ENCODE measurements around the gene CD46. TPM values are rescaled to one million over a fixed set of nuclear protein-coding genes. Genes with fewer than 3 reads are reported as not detected.
A peak's percentile ranks its signal among the peaks of the same experiment; 100 is the strongest.
"Not testable (repeated sequence)": the region's sequence is repeated elsewhere in the genome, so short reads cannot be mapped to it uniquely, and the experiment has no call there.

Gene CD46
- total RNA-seq, 1 experiment from 2014 or later, result 86.4 TPM

DNA sequence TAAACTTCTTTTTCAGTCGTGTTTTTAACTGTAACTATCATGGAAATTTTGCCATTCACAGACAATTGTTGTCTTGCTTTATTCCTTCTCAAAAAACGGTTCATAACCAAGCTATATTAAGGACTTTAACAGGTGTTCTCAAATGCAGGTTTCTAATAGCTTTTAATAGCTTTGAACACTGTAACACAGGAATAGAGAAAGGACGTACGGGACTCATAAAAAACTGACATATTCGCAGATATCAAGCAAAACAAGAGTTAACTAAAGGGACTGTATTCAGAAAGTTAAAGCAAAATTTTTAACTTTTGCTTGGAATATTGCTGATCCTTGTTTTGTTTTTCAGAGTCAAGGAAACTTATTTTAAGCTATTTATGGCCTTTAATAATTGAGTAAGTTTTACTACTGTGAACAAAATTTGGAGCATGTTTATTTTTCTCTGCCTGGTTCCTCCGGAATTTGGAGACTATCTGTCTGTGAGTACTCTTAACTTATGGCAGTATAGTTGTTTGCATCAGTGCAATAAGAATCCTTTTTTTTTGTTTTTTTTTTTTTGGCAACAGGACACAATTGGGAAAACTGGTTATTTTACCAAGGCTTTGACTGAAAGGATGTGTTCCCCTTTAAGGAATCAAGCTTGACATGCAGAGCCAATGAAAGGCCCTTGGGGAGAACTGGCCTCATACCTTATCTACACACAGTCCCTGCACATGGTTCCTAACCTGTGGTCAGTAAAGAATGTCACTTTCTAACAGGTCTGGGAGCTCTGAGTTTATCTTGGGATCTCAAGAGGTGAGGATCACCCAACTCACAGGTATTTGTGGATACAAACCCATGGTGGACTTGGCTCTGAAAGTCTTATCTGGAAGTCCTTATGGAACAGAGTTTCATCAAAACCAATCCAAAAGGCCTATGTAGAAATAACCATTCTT lies 5.8 kb upstream of the CD46 start:
- no peaks in the 10 kb centered on the region for H3K9me3 ChIP-seq
- H3K36me3 ChIP-seq, result no peaks in the 10 kb centered on the region
- DNase-seq, result no peak
- H3K4me3 ChIP-seq, result no peak overlapping the region
- no peaks in the 10 kb centered on the region for H3K27me3 ChIP-seq

DNA sequence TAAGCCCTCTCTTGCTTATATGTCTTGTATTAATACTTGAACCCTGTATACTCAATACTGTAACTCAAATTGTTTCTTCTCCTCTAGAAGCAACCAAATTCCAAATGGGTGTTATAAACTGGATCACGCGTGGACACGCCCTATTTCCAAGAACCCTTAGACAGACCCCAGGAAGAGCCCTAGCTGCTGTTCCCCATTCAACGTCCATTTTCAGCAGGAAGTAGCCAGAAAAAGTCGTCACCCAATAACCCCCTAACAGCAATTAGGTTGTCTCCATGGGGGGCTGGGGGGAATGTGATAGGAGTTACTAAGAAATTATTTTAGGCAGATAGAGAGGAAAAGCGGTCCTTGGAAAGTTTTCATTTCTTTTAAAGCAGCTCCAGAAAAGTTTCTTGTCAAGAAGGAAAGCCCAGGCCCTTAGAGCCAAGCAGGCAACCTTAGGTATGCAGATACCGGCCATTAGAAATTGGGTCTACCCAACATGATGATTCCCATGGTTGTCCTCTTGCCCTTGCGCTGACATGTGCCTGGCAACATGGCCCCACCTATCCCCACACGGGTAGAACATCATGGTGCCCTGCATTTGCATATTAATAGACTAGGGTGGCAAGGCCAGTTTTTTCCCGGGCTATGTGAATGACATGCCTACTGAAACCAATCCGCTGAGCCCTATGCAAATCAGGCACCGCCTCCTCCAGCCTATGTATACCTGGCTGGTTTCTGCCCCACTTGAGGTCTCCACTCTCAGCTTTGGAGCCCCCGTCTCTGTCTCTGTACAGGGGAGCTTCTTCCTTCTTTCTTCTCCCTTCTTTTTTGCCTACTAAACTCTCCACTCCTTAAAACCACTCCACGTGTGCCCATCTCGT lies 4.0 kb upstream of the CD46 start:
- H3K36me3 ChIP-seq, result no peaks in the 10 kb centered on the region
- no peak for DNase-seq
- H3K27me3 ChIP-seq, result no peaks in the 10 kb centered on the region
- no peak overlapping the region for H3K4me3 ChIP-seq
- no peaks in the 10 kb centered on the region for H3K9me3 ChIP-seq

DNA sequence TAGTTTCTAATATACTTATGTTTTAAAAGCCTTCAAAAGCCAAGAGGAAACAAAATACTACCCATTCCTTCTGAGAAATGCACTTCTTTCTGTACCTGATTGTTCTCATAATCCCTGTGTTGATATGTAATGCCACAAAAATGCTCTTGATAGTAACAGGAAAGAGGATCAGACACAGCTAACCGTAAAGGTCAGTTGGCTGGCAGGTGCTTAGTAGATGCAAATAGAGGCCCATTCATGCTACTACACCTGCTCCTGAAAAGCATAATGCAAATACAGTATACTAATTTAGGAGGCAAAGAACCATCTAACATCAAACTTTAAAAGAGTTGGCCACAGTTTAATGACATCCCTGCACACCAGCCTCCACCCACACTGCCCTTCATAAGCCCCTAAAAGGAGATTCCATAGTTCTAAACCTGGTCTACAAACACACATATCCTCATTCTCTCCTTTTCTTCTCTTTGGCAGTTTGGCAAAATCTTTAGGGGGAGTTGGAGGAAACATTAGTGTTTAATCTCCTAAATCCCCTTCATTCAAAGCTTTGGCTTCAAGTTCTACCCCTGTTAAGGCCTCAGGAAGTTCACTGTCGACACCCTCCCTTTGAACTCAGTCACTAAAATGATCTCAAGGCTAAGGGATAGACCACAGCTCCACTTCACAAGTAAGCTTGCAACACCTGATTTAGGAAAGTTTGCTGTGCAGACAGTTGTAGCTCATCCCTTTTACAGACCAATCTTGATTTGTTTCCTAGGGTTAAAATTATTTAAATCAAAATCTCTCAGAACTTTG lies 2.9 kb upstream of the CD46 start:
- Histone ChIP-seq H3K36me3 (no peaks in the 10 kb centered on the region), H3K27me3 (no peaks in the 10 kb centered on the region), H3K4me3 (no peak overlapping the region), H3K9me3 (no peaks in the 10 kb centered on the region)
- no peak for DNase-seq

DNA sequence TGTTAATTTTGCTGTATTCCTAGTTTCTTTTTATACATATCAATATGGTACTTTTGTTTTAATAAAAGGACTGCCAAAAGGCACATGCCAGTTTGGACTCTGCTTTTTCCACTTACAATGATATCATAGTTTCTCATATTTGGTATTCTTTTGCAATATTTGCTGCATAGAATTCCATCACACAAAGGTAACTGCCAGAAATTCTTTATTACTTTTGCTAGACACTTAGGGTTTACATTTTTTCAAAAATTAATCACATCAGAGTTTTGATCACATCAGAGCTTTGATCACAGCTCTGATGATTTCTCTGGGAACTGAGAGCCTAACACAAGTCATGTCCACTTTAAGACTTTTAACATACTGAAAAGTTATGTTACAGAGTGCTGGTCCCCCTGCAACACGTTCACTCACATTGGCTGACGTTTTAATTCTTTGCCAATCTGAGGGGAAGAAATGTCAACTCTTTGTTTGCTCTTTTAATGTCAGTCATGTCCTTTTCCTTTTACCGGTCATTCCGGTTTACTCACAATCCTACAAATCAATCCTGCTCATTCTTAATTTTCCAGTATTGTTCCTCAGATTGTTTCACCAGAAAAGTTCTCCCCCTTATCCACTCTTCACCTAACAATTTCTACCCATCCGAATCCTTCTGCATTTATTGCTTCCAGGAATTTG lies 1.1 kb upstream of the CD46 start:
- DNase-seq, result no peak
- peak overlapping the region; percentile 80 for H3K4me3 ChIP-seq
- H3K36me3 ChIP-seq, result no peaks in the 10 kb centered on the region
- no peaks in the 10 kb centered on the region for H3K27me3 ChIP-seq
- H3K9me3 ChIP-seq, result no peaks in the 10 kb centered on the region

DNA sequence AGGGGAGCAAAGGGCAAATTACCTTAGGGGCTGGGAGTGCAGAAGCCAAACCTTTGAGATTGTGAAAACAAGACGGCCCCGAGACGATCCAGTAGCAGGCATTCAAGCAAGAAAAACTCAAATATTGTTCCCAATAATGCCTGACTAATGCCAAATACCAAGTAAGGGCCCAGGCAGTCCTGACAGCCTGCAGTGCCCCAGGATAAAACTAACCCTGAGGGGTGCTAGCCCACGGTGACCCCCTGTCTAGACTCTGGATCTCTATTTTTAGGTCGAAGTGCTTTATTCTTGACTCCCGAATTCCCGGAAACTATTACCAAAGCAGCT lies 428 bp upstream of the CD46 start:
- DNase-seq, H3K36me3 ChIP-seq, H3K27me3 ChIP-seq, H3K9me3 ChIP-seq: not testable (repeated sequence)
- peak overlapping the region; percentile 80 for H3K4me3 ChIP-seq

DNA sequence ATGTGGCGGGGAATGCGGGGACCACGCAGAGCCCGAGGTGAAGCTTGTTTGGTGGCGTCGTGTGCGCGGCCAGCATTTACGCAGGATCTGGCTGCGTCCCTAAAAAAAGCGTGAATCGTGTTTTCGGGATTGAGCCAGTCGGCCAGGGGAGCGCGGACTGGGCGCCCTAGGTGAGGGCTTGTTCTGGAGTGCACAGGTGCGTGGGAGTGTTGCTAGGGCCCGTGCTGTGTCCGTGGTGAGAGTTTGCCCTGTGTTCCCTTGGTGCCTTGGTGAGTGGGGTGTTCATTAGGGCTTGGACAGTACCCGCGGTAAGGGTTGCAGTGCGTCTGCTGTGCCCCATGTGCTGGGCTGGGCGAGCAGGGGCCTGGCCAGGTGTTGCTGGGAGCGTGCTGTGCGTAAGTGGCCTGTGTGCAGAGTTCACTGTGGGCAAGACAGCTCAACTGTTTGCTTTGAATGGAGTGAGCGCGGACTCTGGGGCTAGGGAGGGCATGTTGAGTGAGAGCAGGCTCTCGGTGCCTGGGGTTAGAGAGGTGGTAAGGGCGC lies 673 bp downstream of the CD46 start:
- Histone ChIP-seq H3K27me3 (no peaks in the 10 kb centered on the region), H3K36me3 (peaks cover 12% of the 10 kb centered on the region), H3K4me3 (peak overlapping the region; percentile 80), H3K9me3 (no peaks in the 10 kb centered on the region)
- peak; percentile 39 for DNase-seq

DNA sequence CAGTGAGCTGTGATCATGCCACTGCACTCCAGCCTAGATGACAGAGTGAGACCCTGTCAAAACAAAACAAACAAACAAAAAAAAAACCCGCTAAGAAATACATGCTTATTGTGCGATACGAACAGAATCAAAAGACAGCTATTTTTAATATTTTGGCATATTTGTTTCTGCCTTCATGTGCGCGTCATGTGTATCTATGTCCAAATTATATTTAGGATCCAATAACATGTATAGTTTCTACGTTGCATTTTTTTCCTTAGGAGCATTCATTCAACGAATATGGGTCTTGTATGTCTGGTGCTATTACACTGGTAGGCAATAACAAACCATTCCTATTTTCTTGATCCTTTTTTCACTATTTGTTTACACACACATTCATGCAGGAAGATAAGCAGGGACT lies 1.8 kb downstream of the CD46 start:
- no peaks in the 10 kb centered on the region for H3K9me3 ChIP-seq
- H3K27me3 ChIP-seq, result no peaks in the 10 kb centered on the region
- peaks cover 22% of the 10 kb centered on the region for H3K36me3 ChIP-seq
- no peak for DNase-seq
- H3K4me3 ChIP-seq, result peak overlapping the region; percentile 80

DNA sequence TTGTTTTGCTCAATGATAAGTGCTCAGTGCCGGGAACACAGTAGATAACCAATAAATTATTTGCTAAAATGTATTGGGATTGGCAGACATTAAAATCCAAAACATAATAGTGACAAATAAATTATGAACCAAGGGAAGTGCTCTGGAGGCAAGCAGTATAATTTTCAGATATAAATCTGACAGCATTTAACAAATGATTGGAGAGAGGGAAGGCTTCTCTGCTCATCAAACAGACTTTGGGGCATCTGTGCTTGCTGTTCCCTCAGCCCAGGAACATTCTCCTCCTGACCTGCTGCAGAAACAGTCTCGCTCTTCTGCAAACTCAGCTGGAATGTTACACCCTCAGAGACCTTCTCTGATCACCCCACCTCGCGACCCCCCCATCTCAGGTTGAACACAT lies 2.2 kb downstream of the CD46 start:
- H3K9me3 ChIP-seq, result no peaks in the 10 kb centered on the region
- H3K27me3 ChIP-seq, result no peaks in the 10 kb centered on the region
- H3K36me3 ChIP-seq, result peaks cover 26% of the 10 kb centered on the region
- DNase-seq, result no peak
- peak overlapping the region; percentile 80; the same call in 1 of the 2 replicates for H3K4me3 ChIP-seq

DNA sequence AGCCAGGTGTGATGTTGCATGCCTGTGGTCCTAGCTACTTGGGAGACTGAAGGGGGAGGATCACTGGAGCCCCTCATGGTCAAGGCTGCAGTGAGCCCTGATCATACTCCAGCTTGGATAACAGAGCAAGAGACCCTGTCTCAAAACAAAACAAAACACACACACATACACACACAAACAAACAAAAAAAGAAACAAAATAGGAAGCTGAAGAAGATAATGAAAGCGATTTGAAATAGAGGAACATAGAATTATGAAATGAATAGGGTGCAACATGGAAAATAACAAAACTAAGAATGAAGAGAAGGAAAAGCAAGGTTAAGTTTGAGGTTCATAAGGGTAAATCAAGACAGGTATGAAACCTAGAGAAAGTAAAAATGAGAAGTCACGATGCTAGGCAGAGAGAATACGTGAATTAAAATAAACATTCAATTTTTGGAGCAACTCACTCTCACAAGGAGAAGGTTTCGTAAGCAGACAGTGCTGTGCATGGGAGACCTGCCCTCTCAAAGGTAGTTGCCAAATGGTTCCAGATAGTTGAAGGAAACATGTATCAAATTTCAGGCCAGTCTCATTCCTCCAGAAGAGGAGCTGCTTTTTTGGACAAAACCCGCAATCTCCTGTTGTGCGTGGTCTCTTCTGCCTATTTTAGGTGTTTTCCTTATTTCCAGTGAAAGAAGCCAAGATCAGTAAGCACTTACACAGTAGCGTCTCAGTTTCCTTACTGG lies 3.3 kb downstream of the CD46 start:
- H3K27me3 ChIP-seq, result no peaks in the 10 kb centered on the region
- no peaks in the 10 kb centered on the region for H3K9me3 ChIP-seq
- H3K4me3 ChIP-seq, result no peak overlapping the region
- peaks cover 38% of the 10 kb centered on the region for H3K36me3 ChIP-seq
- no peak for DNase-seq

DNA sequence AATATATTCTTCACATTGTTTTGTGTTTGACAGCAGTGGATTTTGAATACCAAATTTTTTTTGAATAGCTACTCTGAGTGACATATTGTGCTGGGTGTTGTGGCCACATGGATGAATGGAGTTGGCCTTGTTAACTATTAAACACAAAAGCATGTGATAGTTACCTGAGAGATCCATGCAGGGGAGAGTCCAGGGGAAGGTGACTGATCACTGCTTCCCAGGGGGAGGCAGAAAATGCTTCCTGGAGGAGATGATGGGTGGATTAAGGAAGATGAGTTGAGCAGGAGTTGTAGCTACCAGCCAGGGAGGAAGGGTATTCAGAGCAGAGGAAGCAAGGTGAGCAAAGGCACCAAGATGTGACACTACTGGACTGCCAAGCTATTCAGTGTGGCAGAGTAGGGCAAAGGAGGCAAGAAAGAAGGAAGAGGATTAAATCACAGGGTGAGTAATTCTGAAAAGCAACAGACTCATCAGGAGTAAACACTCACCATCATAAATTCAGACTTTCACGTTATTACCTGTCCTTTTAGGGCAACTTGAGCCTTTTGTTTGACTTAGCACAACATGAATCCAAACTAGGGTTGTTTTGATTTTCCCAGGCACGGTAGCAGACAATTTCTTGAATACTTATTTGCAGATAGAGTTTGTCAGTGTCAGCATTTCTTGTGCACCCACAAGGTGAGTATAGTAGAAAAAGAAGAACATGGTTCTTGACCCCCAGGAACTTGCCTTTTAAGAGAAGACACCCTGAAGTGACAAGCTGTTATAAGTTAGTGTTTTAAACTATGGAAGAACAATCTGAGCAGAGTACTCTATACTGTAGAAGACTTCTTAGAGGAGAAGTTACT lies 4.2 kb downstream of the CD46 start:
- Histone ChIP-seq H3K9me3 (no peaks in the 10 kb centered on the region), H3K27me3 (no peaks in the 10 kb centered on the region), H3K4me3 (no peak overlapping the region), H3K36me3 (peaks cover 42% of the 10 kb centered on the region)
- DNase-seq, result no peak

DNA sequence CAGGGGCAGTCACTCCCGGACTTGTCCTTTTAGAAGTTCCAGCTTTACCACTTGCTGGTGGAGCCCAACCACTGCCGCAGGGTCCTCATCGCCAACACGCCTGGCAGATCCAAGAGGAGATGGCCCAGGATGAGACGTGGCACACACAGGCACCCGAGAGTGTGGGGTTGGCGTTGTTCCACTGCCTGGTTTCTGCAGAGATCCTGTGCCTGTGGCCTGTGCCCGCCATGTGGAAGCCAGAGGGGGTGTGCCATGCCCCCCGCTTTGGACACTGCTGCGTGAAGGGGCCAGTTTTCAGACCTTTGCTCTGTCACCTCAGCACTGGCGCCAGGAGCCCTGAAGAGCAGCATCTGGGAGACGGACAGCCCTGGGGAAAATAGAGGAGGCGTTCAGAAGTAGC lies 10.8 kb downstream of the CD46 start:
- no peaks in the 10 kb centered on the region for H3K27me3 ChIP-seq
- no peak overlapping the region for H3K4me3 ChIP-seq
- H3K9me3 ChIP-seq, result no peaks in the 10 kb centered on the region
- no peak for DNase-seq
- H3K36me3 ChIP-seq, result peaks cover 71% of the 10 kb centered on the region

DNA sequence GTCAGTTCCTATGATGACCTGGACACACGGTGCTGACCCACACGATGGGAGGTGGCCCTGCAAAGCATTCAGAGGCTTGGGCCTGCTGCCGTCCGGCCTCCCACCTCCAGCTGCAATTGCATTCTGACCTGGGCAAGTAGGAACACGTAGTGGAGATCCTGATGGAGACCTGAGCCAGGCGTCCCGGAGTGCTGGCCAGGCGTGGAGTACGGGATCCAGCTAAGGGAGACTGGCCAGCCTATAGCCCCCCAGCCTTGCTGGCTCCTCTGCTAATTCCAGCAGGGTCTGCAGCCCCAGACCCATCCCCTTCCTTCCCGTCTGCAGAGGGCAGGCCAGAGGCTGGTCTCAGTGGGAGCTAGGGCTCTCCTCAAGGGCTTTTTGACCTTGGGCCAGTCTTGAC lies 11.2 kb downstream of the CD46 start:
- H3K4me3 ChIP-seq, result no peak overlapping the region
- H3K36me3 ChIP-seq, result peaks cover 71% of the 10 kb centered on the region
- DNase-seq, result no peak
- no peaks in the 10 kb centered on the region for H3K27me3 ChIP-seq
- H3K9me3 ChIP-seq, result no peaks in the 10 kb centered on the region

DNA sequence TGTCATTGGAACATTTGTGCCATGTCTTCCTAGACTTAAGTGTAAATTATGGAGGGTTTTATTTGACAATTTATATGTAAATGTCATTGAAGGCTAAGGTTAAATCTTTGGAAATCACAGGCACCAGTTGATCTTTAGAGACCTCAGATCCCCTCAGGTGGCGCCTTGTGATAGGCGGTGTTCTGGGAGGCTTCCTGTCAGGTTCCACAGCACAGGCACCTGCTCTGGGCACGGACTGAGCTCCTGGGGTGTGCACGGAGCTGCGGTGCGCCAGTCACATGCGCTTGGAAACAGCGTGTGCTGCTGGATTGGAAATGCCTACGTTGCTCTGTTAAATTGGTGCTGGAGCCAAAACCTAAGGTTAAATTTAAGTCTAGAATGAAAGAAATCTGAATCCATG lies 12.1 kb downstream of the CD46 start:
- Histone ChIP-seq H3K27me3 (no peaks in the 10 kb centered on the region), H3K9me3 (no peaks in the 10 kb centered on the region), H3K4me3 (no peak overlapping the region), H3K36me3 (peaks cover 70% of the 10 kb centered on the region)
- no peak for DNase-seq

DNA sequence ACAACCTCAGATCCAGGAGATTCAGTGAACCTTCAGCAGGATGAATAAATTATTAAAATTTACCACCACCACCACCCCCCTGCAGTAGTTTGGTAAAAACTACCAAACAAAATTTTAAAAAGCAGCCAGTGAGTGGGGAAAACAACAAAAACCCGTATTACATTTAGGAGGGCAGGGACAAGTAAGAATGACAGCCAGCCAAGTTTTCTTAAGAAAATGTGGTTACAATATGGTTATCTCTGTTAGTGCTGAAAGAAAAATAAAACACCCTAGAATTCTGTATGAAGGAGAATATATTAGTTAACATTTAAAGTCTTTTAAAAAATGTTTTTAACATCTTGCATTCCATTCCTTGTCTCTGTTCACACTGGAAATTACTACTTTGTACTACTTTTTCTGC lies 14.7 kb downstream of the CD46 start:
- DNase-seq, result no peak
- Histone ChIP-seq H3K4me3 (no peak overlapping the region), H3K36me3 (peaks cover 64% of the 10 kb centered on the region), H3K27me3 (no peaks in the 10 kb centered on the region), H3K9me3 (peaks cover 6% of the 10 kb centered on the region)

DNA sequence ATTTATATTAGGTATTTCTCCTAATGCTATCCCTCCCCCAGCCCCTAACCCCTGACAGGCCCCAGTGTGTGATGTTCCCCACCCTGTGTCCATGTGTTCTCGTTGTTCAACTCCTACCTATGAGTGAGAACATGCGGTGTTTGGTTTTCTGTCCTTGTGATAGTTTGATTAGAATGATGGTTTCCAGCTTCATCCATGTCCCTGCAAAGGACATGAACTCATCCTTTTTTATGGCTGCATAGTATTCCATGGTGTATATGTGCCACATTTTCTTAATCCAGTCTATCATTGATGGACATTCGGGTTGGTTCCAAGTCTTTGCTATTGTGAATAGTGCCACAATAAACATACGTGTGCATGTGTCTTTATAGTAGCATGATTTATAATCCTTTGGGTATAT lies 18.7 kb downstream of the CD46 start:
- peaks cover 49% of the 10 kb centered on the region for H3K36me3 ChIP-seq
- not testable (repeated sequence) for H3K9me3 ChIP-seq, DNase-seq, H3K4me3 ChIP-seq, H3K27me3 ChIP-seq
